OCI-LY1 (cell line): ENCODE data around the gene CEP112.

Source experiments
- H2AFZ ChIP-seq: fragments of 200-600 bp; sonication (generic), shearing (Covaris generic); 2 replicates; pipeline ENCODE4 v1.6.0; 2014; ENCODE audit warnings: antibody characterized with exemption, mild to moderate bottlenecking, low read length
- H3F3A ChIP-seq: fragments of 200-600 bp; sonication (generic), shearing (Covaris generic); 2 replicates; pipeline ENCODE4 v1.6.0; 2014; ENCODE audit warnings: mild to moderate bottlenecking, antibody characterized with exemption, low read length, moderate library complexity; ENCODE audit not compliant: insufficient read depth
- H3K27ac ChIP-seq: fragments of 200-600 bp; sonication (generic); 2 replicates; pipeline ENCODE4 v1.5.1; 2014; ENCODE audit warnings: low read length, mixed run types, mild to moderate bottlenecking, low read depth; ENCODE audit not compliant: poor library complexity, severe bottlenecking
- H3K27me3 ChIP-seq: fragments of 200-600 bp; sonication (generic); 2 replicates; pipeline ENCODE4 v1.6.0; 2014; ENCODE audit warnings: antibody characterized with exemption, mild to moderate bottlenecking, low read length, moderate library complexity; ENCODE audit not compliant: insufficient read depth
- H3K36me3 ChIP-seq: fragments of 200-600 bp; sonication (generic); 2 replicates; pipeline ENCODE4 v1.6.1; 2014; ENCODE audit warnings: mild to moderate bottlenecking, antibody characterized with exemption, low read length, moderate library complexity, mixed read lengths; ENCODE audit not compliant: insufficient read depth
- H3K4me1 ChIP-seq: fragments of 200-600 bp; sonication (generic); 2 replicates; pipeline ENCODE4 v1.5.1; 2014; ENCODE audit warnings: mild to moderate bottlenecking, low read length, moderate library complexity; ENCODE audit not compliant: insufficient read depth, severe bottlenecking
- H3K4me2 ChIP-seq: fragments of 200-600 bp; sonication (generic), shearing (Covaris generic); 2 replicates; pipeline ENCODE4 v1.6.1; 2014; ENCODE audit warnings: low read length
- H3K4me3 ChIP-seq: fragments of 200-600 bp; sonication (generic); 2 replicates; pipeline ENCODE4 v1.5.1; 2014; ENCODE audit warnings: low read length, low read depth, mild to moderate bottlenecking, mixed read lengths; ENCODE audit not compliant: poor library complexity, severe bottlenecking
- H3K79me2 ChIP-seq: fragments of 200-600 bp; shearing (Covaris generic); 2 replicates; pipeline ENCODE4 v1.6.1; 2016; ENCODE audit warnings: mixed run types, low read length, mixed read lengths; ENCODE audit not compliant: insufficient read depth
- H3K9ac ChIP-seq: fragments of 200-600 bp; sonication (generic), shearing (Covaris generic); 2 replicates; pipeline ENCODE4 v1.6.1; 2014; ENCODE audit warnings: mild to moderate bottlenecking, low read length, mixed read lengths
- H3K9me2 ChIP-seq: fragments of 200-600 bp; sonication (generic), shearing (Covaris generic); 2 replicates; pipeline ENCODE4 v1.6.1; 2014; ENCODE audit warnings: low read depth, mild to moderate bottlenecking, low read length, mixed read lengths
- H3K9me3 ChIP-seq: fragments of 200-600 bp; shearing (Covaris generic); 2 replicates; pipeline ENCODE4 v1.6.1; 2014; ENCODE audit warnings: low read length, mixed read lengths
- H4K20me1 ChIP-seq: fragments of 200-600 bp; sonication (generic), shearing (Covaris generic); 2 replicates; pipeline ENCODE4 v1.6.0; 2016; ENCODE audit warnings: mild to moderate bottlenecking, low read length; ENCODE audit not compliant: insufficient read depth
- EZH2 ChIP-seq: fragments of 200-600 bp; sonication (generic), shearing (Covaris generic); IDR thresholded peaks from 2 replicates; pipeline ENCODE4 v1.8.0; 2017; ENCODE audit warnings: borderline replicate concordance, mixed run types, mild to moderate bottlenecking, antibody characterized with exemption, low read length, moderate library complexity, mixed read lengths
- TF ChIP-seq, protein P1 (sequence below): fragments of 200-600 bp; sonication (generic), shearing (Covaris generic); IDR thresholded peaks from 2 replicates; pipeline ENCODE4 v1.5.1; 2017; ENCODE audit warnings: mild to moderate bottlenecking, antibody characterized with exemption, low read length, moderate library complexity, mixed read lengths

CEP112 gene

DNA sequence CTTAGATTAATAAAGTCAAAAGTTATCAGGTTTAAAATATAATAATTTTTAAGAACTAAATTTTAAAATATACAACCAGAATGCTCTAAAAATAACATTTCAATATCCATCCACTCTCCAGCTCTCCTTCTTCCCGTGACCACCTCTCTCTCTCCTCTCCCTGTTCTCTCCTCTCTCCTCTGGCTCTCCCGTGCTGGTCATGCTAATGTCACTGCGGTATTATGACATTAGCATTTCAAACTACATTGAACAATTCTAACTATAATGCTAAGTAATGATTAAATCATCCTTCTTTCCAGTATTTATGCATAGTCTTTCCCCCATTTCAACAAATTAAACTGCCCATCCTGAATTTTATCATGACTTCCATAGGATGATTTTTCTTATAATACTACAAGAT lies 154.7 kb downstream of the CEP112 start:
- H3K27ac ChIP-seq, result no peak overlapping the region
- no peaks in the 10 kb centered on the region for H3K79me2 ChIP-seq
- H4K20me1 ChIP-seq, result no peaks in the 10 kb centered on the region
- no peaks in the 10 kb centered on the region for H3K9me3 ChIP-seq
- no peak overlapping the region for H3K4me2 ChIP-seq
- H3K9ac ChIP-seq, result no peak overlapping the region
- no peak overlapping the region for H3K4me3 ChIP-seq
- no peaks in the 10 kb centered on the region for H3K36me3 ChIP-seq
- H3K27me3 ChIP-seq, result no peaks in the 10 kb centered on the region
- H3K4me1 ChIP-seq, result no peaks in the 10 kb centered on the region
- TF ChIP-seq, protein P1, sequence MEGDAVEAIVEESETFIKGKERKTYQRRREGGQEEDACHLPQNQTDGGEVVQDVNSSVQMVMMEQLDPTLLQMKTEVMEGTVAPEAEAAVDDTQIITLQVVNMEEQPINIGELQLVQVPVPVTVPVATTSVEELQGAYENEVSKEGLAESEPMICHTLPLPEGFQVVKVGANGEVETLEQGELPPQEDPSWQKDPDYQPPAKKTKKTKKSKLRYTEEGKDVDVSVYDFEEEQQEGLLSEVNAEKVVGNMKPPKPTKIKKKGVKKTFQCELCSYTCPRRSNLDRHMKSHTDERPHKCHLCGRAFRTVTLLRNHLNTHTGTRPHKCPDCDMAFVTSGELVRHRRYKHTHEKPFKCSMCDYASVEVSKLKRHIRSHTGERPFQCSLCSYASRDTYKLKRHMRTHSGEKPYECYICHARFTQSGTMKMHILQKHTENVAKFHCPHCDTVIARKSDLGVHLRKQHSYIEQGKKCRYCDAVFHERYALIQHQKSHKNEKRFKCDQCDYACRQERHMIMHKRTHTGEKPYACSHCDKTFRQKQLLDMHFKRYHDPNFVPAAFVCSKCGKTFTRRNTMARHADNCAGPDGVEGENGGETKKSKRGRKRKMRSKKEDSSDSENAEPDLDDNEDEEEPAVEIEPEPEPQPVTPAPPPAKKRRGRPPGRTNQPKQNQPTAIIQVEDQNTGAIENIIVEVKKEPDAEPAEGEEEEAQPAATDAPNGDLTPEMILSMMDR, result no peak
- TF ChIP-seq EZH2, result no peak
- H2AFZ ChIP-seq, result no peak overlapping the region
- H3F3A ChIP-seq, result no peaks in the 10 kb centered on the region
- no peaks in the 10 kb centered on the region for H3K9me2 ChIP-seq

DNA sequence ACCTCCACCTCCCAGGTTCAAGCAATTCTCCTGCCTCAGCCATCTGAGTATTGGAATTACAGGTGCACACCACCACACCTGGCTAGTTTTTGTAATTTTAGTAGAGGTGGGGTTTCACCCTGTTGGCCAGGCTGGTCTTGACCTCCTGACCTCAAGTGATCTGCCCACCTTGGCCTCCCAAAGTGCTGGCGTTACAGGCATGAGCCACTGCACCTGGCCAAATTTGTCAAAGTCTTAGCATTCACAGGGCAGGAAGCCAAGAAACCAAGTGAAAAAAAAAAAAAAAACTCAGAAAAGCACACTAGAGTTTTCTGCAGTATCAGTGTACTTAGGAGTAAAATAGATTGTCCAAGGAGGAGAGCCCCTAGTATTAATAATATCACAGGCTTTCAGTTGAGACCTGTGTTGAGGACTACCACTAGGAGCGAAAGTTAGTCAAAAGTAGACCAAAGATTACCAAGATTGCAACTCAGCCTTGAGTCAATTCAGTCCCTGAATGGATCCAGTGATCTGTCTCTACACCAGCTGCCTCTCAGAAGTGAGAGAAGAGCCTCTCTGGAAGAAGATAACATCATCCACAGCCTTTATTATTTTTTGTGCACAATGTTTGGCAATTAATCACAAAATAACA lies 159.7 kb downstream of the CEP112 start:
- Histone ChIP-seq H3K36me3 (no peaks in the 10 kb centered on the region), H2AFZ (no peak overlapping the region), H3K27me3 (no peaks in the 10 kb centered on the region), H3K9me3 (no peaks in the 10 kb centered on the region), H3K27ac (no peak overlapping the region), H3K9ac (no peak overlapping the region), H3K4me2 (no peak overlapping the region), H3K4me3 (no peak overlapping the region), H4K20me1 (no peaks in the 10 kb centered on the region), H3K9me2 (no peaks in the 10 kb centered on the region), H3K4me1 (no peaks in the 10 kb centered on the region), H3F3A (no peaks in the 10 kb centered on the region), H3K79me2 (no peaks in the 10 kb centered on the region)
- TF ChIP-seq EZH2, result no peak

DNA sequence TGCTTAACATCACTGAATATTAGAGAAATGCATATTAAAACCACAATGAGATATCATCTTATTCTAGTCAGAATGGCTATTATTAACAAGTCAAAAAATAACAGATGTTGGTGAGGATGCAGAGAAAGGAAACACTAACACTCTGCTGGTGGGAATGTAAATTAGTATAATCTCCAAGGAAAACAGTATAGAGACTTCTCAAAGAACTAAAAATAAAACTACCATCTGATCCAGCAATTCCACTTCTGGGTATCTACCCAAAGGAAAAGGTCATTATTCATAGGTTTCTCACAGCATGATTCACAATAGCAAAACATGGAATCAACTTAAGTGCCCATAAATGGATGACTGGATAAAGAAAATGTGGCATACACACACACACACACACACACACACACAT lies 166.4 kb downstream of the CEP112 start:
- Histone ChIP-seq H2AFZ (no peak overlapping the region), H3K9ac (no peak overlapping the region), H3F3A (no peaks in the 10 kb centered on the region), H4K20me1 (no peaks in the 10 kb centered on the region), H3K4me1 (no peaks in the 10 kb centered on the region), H3K9me2 (no peaks in the 10 kb centered on the region), H3K4me2 (no peak overlapping the region), H3K9me3 (0 out of 2 replicates have a peak, but pooled peaks cover 6% of the 10 kb centered on the region), H3K27me3 (no peaks in the 10 kb centered on the region), H3K4me3 (no peak overlapping the region), H3K79me2 (no peaks in the 10 kb centered on the region), H3K27ac (no peak overlapping the region), H3K36me3 (no peaks in the 10 kb centered on the region)
- TF ChIP-seq, protein P1, result no peak

DNA sequence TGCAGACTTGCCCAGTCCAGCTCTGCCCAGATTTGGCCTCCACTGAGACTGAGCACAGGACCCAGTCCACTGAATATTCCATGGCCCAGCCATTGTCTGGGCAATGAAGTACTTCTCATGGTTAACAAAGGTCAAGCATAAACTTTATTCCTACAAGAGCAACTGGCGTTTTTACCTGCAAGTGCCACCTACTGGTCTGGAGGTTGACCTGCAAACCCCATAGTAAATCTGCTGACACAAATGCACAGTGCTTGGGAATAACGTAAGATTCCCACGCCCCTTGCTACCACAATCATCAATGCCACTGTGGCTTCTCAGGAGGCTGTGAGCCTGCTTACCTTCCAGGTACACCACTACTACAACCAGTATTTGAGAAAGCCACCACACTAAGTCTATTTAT lies 170.2 kb downstream of the CEP112 start:
- Histone ChIP-seq H3K9me3 (0 out of 2 replicates have a peak, but pooled peaks cover 6% of the 10 kb centered on the region), H3K79me2 (no peaks in the 10 kb centered on the region), H3K36me3 (no peaks in the 10 kb centered on the region), H2AFZ (no peak overlapping the region), H3K9ac (no peak overlapping the region), H3K4me1 (no peaks in the 10 kb centered on the region), H3K27ac (no peak overlapping the region), H3K4me2 (no peak overlapping the region), H3K9me2 (no peaks in the 10 kb centered on the region), H3F3A (no peaks in the 10 kb centered on the region), H3K27me3 (no peaks in the 10 kb centered on the region; the same call in 1 of the 2 replicates), H4K20me1 (no peaks in the 10 kb centered on the region), H3K4me3 (no peak overlapping the region)
- TF ChIP-seq, protein P1, result peak; percentile 40
- no peak for TF ChIP-seq EZH2
